Stimulated activated CD8-positive, alpha-beta memory T cell treated with anti-CD3 and anti-CD28 coated beads, Interleukin-7, amount 100 ng/mL, for 48 hours (primary cell): ENCODE data around the gene GPATCH2.
"Not testable (repeated sequence)": the region's sequence is repeated elsewhere in the genome, so short reads cannot be mapped to it uniquely, and the experiment has no call there.

Experiments used
- DNase-seq, 2 donors: peaks; one replicate each; pipeline ENCODE4 v3.0.0-alpha.2; 2020; ENCODE audit warnings: low read depth in 1 of 2; ENCODE audit errors: extremely low read depth in 1 of 2

Gene GPATCH2

GRCh38 chr1:217456261-217456660 lies 174.6 kb downstream of the GPATCH2 start:
- DNase-seq, result no peak

DNA sequence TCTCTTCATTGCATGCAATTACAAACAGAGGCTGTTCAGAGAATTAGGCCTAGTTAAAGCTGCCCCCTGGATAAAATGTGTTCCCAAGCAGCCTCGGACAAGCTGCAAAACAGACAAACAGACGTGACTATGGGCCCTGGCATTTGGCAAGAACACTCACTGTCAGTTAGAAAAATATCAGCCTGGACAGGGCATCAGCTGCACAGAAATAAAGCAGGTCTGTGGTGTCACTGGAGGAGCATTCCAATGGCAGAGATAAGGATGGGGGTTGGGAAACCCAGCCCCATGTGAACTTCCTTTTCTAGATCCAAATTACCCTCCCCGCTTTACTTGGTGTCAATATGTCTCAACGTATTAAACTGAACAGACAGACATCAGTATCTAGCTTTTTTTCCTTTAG lies 177.1 kb downstream of the GPATCH2 start:
- no peak for DNase-seq

DNA sequence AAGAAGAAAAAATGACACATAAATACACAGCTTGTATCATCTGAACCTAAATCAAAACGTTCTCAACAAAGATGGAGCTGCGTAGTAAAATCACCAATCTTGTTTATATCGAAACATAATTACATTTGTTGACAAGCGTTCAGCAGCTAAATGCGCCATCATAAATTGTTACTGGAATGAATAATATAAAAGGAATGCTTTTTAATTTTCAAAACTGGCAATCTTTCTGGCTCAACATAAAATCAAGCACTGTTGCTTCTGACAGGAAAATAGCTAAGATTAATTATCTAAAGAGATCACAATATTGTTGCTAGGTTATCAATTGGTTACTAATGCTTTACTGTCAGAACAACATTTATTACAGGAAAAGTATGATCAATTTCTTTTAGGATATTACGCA lies 181.5 kb downstream of the GPATCH2 start:
- no peak for DNase-seq

DNA sequence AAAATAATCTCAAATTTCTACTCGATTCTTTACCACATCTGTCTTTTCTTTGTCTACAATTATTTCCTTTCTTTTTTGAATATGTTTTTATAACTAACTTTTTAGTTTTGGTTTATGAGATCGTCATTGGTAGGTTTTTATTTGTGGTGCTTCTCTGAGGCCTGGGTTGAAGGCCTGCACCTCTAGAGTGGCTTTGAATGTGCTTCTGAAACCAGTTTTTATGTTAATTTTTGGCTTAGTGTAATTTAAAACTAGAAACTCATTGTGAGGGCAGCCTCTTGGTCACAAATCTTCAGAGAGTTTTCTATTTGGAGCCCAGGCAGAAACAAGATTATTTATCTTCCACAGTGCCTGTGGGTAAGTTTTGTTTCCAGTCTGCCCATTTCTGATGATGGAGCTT lies 187.0 kb downstream of the GPATCH2 start:
- no peak for DNase-seq

DNA sequence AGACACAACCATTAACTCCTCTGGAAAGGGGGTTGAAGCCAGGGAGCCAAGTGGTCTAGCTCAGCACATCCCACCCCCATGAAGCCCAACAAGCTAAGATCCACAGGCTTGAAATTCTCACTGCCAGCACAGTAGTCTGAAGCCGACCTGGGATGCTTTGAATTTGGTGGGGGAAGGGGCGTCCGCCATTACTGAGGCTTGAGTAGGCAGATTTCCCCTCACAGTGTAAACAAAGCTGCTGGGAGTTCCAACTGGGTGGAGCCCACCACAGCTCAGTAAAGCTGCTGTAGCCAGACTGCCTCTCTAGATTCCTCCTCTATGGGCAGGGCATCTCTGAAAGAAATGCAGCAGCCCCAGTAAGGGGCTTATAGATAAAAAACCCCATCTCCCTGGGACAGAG lies 193.5 kb downstream of the GPATCH2 start:
- no peak for DNase-seq

DNA sequence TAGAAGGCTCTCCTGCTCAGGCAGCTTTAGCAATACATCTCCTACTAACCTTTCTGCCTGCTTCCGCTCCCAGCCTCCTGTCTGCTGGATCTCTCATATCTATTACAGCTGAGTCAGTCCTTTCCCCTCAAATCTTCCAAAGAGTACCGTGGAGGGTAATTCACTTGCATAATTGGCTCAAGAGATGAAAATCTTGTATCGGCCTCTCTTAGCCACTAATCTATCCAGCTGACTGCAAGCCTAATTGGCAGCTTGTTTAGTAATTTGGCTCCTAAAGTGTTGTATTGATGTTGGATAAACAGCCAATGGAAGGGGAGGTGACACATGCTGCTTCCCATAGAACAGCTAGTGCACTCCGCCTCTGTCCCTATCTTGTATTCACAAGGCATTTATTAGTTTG lies 195.7 kb downstream of the GPATCH2 start:
- no peak for DNase-seq

- no peak for DNase-seq
These were observed 197.2 kb downstream of the GPATCH2 start for GRCh38 chr1:217433664-217434063.

DNA sequence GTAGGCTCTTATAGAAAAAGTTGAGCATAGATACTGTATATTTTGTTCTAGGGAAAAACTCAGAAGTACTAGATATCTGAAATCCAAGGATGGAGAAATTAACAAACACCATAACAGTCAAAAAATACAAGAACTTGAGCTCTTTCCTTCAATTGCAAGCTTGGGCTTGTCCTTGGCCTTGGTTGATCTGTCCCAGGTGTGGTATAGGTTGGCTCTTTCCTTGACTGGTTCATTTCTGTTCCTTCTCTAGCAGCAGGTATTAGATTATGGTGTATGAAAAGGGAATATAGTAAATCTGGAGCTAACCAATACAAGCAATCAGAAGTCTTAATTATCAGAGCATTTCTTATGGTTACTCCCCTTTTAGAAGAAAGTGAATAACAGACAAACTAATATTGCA lies 198.6 kb downstream of the GPATCH2 start:
- DNase-seq, result no peak

GRCh38 chr1:217431395-217431794 lies 199.5 kb downstream of the GPATCH2 start:
- DNase-seq, result no peak

GRCh38 chr1:217425422-217425821 lies 205.5 kb downstream of the GPATCH2 start:
- no peak for DNase-seq

DNA sequence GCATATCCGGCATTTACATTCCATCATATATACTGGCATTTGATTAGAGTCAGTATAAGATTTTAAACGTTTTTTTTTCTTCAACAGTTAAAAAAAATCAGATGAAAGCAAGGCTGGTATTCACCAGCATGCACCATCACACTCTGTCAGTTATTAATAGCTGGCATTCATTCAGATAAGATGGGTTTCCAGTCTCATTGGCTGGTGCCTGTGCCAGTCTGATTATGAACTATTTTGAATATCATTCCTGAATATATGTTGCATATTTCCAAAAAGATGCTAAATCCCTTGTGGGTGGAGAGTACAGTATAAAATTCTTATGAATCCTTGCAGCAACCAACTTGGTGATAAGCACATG lies 211.7 kb downstream of the GPATCH2 start:
- no peak for DNase-seq

DNA sequence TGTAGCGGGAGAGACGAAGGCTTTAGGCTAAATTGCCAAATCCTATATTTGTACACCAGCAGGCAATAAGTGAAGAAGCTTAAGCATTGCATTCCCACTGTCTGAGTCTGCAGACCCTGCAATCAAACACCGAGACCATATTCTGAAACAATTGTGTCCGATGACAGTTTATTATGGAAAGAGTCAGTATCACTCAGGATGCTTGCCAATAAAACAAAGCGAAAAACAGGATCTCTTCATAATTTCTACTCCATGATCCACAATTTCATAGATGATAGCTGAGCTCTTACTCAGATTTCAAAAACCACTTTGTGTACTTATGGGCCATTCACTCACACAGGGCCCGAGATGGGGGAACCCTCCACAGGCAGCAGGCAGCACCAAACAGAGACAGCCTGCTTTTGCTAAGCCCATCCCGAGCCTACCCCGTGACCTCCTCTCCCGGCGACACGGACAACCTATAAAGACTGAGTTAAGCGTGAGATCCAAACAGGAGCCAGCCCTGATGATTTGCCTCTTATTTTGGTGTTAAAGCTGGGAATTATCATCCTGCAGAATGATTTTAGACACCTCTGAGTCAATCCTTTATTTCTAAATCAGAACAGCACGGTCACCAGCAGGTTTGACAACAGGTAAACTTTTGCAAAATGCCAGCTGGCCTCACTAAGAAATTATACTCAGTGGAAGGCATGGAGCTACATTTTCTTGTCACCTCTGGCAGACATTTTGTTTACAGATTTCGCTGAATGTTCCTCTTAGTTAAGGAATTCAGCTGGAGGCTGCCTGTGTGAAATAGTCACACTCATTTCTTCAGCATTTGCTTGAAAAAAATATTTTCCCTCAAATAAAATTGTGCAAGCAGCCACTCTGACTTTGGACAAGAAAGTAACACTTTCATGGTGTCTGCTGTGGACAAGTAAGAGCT lies 212.4 kb downstream of the GPATCH2 start:
- DNase-seq, result no peak

DNA sequence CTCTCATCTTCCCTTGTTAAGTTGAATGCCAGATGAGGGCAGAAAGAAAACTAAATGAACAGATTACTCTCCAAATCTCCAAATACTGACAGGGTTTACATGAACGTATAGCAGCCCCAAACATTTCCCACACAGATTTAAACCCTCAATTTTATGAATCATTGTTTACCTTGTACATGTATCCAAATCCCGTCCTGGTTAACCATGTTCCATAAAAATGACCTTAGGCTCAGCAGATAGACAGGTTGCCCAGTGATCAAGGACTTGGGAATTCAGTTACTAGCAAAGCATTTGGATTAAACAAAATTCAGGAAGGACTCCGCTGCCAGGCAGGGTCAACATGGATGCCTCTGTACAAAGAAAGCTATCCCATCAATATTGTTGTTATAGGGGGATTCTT lies 213.5 kb downstream of the GPATCH2 start:
- no peak for DNase-seq

DNA sequence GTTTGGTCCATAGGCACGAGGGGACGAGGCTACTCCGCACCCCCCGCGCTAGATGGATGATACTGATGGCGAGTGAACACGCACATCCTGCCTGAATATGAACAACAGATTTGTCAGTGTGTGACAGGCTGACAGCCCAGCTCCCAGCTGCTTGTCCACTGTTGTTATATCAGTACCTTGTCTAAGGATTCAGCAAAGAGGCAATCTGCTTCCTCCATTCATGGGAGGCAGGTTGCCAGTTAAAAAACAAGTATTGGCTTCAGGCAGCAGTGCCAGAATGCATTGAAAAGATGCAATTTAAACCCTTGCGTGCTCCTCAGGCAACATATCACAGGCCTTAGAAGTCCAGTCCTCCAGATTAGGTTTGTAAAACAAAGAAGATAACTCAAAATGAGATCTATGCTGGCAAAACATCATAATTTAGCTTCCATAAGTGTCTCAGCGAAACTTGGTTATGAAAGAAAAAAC lies 223.3 kb downstream of the GPATCH2 start:
- DNase-seq, result no peak

- DNase-seq, result no peak
These were observed 227.7 kb downstream of the GPATCH2 start for GRCh38 chr1:217403026-217403720.

DNA sequence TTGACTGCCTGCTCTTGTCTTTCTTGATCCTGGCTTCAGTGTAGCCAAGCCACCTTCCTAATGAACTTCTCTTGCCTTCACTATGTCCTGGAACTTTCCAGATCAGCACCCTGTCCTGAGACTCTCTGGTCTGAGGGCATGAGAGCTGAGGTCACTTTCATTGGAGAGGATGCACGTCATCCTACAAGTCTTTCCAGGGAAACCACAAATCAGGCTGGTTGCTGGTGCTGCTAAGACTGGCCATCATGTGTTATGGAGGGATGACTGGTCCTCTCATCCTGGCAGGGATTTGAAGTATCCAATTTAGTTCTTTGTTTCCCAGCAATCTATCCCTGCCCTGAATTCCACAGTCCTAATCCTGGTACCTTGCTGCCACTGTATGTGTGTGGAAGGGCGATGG lies 228.6 kb downstream of the GPATCH2 start:
- no peak for DNase-seq

DNA sequence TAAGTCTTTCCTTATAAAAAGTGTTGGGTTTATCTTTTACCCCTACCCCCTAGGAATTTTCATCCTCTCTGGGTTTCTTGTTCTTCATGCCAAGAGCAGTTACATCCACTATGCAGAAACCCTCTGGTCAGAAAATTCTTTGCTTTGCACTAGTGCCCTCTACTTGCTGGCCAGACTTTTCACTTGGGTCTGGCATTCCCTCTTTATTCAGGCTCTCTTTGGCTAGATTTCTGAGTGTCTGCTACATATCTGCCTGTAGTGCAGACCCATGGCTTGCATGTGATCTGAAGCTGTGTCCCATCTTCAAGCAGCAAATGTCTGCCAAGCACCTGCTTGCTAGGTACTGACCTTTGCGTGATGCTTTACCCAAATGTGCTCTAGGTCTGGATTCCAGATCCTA lies 237.0 kb downstream of the GPATCH2 start:
- DNase-seq, result no peak

DNA sequence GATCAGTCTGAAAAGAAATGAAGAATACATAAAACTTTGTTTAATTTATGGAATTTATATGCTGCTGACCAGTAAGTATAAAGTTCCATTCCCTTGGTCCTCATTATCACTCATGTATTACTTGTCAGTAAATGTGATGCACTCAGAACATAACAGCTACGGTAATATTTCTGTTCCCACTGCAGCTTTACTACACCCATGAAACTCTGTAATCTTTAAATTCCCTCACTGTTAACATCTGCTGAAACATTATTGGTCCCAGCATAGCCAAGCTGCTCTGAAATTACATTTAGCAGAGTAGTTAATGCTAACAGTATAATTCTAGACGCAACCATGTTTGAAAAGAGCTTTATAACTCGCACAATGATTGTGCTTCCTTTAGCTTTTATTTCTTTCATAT lies 238.4 kb downstream of the GPATCH2 start:
- no peak for DNase-seq

- DNase-seq, result no peak
These were observed 241.0 kb downstream of the GPATCH2 start for GRCh38 chr1:217389895-217390294.

GRCh38 chr1:217388522-217389065 lies 242.3 kb downstream of the GPATCH2 start:
- no peak for DNase-seq

GRCh38 chr1:217381773-217382172 lies 249.1 kb downstream of the GPATCH2 start:
- not testable (repeated sequence) for DNase-seq

DNA sequence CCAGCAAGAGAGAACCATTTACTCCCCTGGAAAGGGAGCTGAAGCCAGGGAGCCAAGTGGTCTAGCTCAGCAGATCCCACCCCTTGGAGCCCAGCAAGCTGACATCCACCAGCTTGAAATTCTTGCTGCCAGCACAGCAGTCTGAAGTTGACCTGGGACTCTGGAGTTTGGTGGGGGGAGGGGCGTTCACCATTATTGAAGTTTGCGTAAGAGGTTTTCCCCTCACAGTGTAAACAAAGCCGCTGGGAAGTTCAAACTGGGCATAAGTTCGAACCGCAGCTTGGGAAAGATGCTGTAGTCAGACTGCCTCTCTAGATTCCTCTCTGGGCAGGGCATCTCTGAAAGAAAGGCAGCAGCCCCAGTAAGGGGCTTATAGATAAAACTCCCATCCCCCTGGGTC lies 251.1 kb downstream of the GPATCH2 start:
- not testable (repeated sequence) for DNase-seq
